Measurements from ENCODE around the gene MEGF11.
A peak's percentile ranks its signal among the peaks of the same experiment; 100 is the strongest.

MEGF11 gene

GRCh38 chr15:66269326-66270090 lies 16.0 kb upstream of the MEGF11 start (continued):
- TF ChIP-seq ZNF266 (tag by site-specific recombination; IDR thresholded peaks at IDR 0.05; ENCODE audit: low read depth) (no peak), ZBTB11 (tag by site-specific recombination; conservative IDR thresholded peaks at IDR 0.05; ENCODE audit: low read depth) (no peak), SALL2 (tag by site-specific recombination; IDR thresholded peaks at IDR 0.05; ENCODE audit: borderline replicate concordance) (no peak), ZNF26 (tag by site-specific recombination; IDR thresholded peaks at IDR 0.05) (no peak), ZNF548 (tag by site-specific recombination; IDR thresholded peaks at IDR 0.05) (no peak), ZNF580 (tag by site-specific recombination; IDR thresholded peaks at IDR 0.05) (peak; percentile 69; the same call in 1 of the 2 replicates), ZNF560 (tag by site-specific recombination; IDR thresholded peaks at IDR 0.05; ENCODE audit: borderline replicate concordance) (no peak), ZNF701 (tag by site-specific recombination; IDR thresholded peaks at IDR 0.05) (no peak), ZNF473 (tag by site-specific recombination; IDR thresholded peaks at IDR 0.05) (no peak), ZNF302 (tag by site-specific recombination; IDR thresholded peaks at IDR 0.05; ENCODE audit: low read depth) (no peak), ZNF704 (tag by site-specific recombination; IDR thresholded peaks at IDR 0.05) (no peak), ZNF157 (tag by site-specific recombination; IDR thresholded peaks at IDR 0.05) (no peak), ZNF132 (tag by site-specific recombination; IDR thresholded peaks at IDR 0.05; ENCODE audit: borderline replicate concordance) (no peak), ZNF214 (tag by site-specific recombination; IDR thresholded peaks at IDR 0.05; ENCODE audit: borderline replicate concordance) (no peak), AEBP2 (tag by site-specific recombination; IDR thresholded peaks at IDR 0.05; ENCODE audit: borderline replicate concordance) (no peak), ZNF510 (tag by site-specific recombination; IDR thresholded peaks at IDR 0.05; ENCODE audit: insufficient replicate concordance) (no peak), ZFP41 (tag by site-specific recombination; IDR thresholded peaks at IDR 0.05; ENCODE audit: borderline replicate concordance) (no peak), ZNF18 (tag by site-specific recombination; IDR thresholded peaks at IDR 0.05) (peak; percentile 87), ZSCAN5A (tag by site-specific recombination; IDR thresholded peaks at IDR 0.05) (peak; percentile 47; the same call in 1 of the 2 replicates), OVOL3 (tag by site-specific recombination; IDR thresholded peaks at IDR 0.05) (peak; percentile 45; the same call in 1 of the 2 replicates), ZSCAN23 (tag by site-specific recombination; IDR thresholded peaks at IDR 0.05) (no peak), ZBTB20 (tag by site-specific recombination; IDR thresholded peaks at IDR 0.05) (peak; percentile 85)
- TF ChIP-seq, protein P1, sequence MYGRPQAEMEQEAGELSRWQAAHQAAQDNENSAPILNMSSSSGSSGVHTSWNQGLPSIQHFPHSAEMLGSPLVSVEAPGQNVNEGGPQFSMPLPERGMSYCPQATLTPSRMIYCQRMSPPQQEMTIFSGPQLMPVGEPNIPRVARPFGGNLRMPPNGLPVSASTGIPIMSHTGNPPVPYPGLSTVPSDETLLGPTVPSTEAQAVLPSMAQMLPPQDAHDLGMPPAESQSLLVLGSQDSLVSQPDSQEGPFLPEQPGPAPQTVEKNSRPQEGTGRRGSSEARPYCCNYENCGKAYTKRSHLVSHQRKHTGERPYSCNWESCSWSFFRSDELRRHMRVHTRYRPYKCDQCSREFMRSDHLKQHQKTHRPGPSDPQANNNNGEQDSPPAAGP (tag by site-specific recombination; IDR thresholded peaks at IDR 0.05) = no peak
- TF ChIP-seq, protein P2, sequence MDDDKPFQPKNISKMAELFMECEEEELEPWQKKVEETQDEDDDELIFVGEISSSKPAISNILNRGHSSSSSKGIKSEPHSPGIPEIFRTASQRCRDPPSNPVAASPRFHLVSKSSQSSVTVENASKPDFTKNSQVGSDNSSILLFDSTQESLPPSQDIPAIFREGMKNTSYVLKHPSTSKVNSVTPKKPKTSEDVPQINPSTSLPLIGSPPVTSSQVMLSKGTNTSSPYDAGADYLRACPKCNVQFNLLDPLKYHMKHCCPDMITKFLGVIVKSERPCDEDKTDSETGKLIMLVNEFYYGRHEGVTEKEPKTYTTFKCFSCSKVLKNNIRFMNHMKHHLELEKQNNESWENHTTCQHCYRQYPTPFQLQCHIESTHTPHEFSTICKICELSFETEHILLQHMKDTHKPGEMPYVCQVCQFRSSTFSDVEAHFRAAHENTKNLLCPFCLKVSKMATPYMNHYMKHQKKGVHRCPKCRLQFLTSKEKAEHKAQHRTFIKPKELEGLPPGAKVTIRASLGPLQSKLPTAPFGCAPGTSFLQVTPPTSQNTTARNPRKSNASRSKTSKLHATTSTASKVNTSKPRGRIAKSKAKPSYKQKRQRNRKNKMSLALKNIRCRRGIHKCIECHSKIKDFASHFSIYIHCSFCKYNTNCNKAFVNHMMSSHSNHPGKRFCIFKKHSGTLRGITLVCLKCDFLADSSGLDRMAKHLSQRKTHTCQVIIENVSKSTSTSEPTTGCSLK (tag by site-specific recombination; IDR thresholded peaks at IDR 0.05) = no peak
